ENCODE measurements around the gene SPACA4. TPM values are rescaled to one million over a fixed set of nuclear protein-coding genes. Genes with fewer than 3 reads are reported as not detected.

The SPACA4 gene
- total and polyA plus RNA-seq, 10 of the 15 experiments (the other 5 are each of a cell fraction or from before 2014, with no cell fraction given), result not detected

DNA sequence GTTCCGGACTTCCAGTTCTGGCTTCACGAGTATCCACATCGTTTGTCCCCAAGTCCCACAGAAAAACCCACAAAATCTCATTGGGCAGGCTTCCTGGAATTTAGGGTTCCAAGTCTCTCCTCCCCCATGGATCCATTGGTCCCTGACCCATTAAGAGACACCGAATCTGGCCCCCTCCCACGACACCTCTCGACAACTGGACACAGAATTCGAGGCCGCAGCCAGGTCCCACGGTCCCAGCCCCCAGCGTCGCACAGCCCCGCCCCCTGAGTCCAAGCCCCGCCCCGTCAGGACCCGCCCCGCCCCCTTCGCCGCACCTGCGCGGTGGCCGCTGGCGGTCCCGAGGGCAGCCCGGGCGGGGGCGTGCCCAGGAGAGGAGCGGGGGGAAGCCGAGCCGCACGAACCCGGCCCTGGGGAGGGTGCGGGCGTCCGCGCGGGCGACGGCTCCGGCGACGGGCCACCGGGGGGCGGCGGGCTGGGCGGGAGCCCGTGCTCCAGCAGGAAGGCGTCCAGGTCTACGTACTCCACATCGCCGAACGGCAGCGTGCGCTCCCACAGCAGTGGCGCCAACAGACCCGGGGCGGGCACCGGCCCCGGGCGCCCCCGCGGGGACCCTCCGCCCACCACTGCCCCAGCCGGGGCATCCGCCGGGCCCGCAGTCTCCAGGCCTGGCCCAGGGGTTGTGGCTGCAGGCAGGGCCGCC is 28.9 kb downstream of the SPACA4 start:
- intact Hi-C loops (cut with micrococcal nuclease; ENCODE audit: unreplicated experiment) (loop anchor here (10.0 kb wide), 1 partner anchor 329 kb away; the partner anchor contains the start of gene FTL), in situ Hi-C loops (cut with MboI) (loop anchor here (25.0 kb wide), 1 partner anchor 1252 kb away; the partner anchor contains the start of genes AKT1S1, IL4I1 and TBC1D17)
- H3K27ac ChIP-seq (ENCODE audit: control insufficient read depth, insufficient read depth), result peak overlapping the region; percentile 79
- peak overlapping the region; percentile 64 for H2AFZ ChIP-seq (ENCODE audit: control insufficient read depth, low read depth, low read length)
- peak overlapping the region; percentile 89 for H3K4me3 ChIP-seq
- ChIA-PET POLR2A (interaction anchor here (0.6 to 3.3 kb wide), 3 partner anchors 9 to 18 kb away, joined by 5 to 62 read pairs (median 8); partner anchors contain the start of genes RPL18 and SPHK2), SMC1A (ENCODE audit: uncharacterized antibody, unreplicated experiment) (interaction anchor here (2.8 kb wide), 1 partner anchor 12 kb away, joined by 22 read pairs; no protein-coding TSS in a partner anchor), CTCF (interaction anchor here (2.1 to 2.3 kb wide), 2 partner anchors 10 to 12 kb away, joined by 9 to 10 read pairs; partner anchors contain the start of gene CA11), RAD21 (ENCODE audit: unreplicated experiment) (interaction anchor here (2.7 kb wide), 1 partner anchor 11 kb away, joined by 10 read pairs; no protein-coding TSS in a partner anchor)
- no peaks in the 10 kb centered on the region for H3K9me3 ChIP-seq (replicated peaks; ENCODE audit: control insufficient read depth, insufficient read depth, low read length)
- H3K27me3 ChIP-seq (replicated peaks in 1 of 2; ENCODE audit: control insufficient read depth in 2 of 2, insufficient read depth in 2 of 2, low read length in 1 of 2), result no peaks in the 10 kb centered on the region
- H3K9ac ChIP-seq (ENCODE audit: control insufficient read depth, insufficient read depth, low read length), result peak overlapping the region; percentile 79
- H3K79me2 ChIP-seq (ENCODE audit: control insufficient read depth, insufficient read depth, low read length), result peaks cover 5% of the 10 kb centered on the region
- peak overlapping the region; percentile 92 for H3K4me2 ChIP-seq (ENCODE audit: control insufficient read depth, insufficient read depth)
- no TSS peak for BruUV-seq (replicated peaks)
- no peak for FAIRE-seq
- H4K20me1 ChIP-seq (ENCODE audit: control insufficient read depth, insufficient read depth), result no peaks in the 10 kb centered on the region
- ATAC-seq, result peak; percentile 42
- DNase-seq (ENCODE audit: low read depth, low spot score), result no peak
- H3K4me1 ChIP-seq (ENCODE audit: control insufficient read depth, insufficient read depth, low read length), result peaks cover 28% of the 10 kb centered on the region
- H3K36me3 ChIP-seq (ENCODE audit: control insufficient read depth in 2 of 2, insufficient read depth in 2 of 2, low read length in 1 of 2), result peaks cover 0 to 3% of the 10 kb centered on the region in 2 experiments; a peak in 2 of 4 replicates
- WGBS (ENCODE audit: insufficient coverage, insufficient replicate concordance, low lambda C conversion rate, missing lambda C conversion rate), result 2% methylated on average over 24 of the region's 67 CpGs
- TF ChIP-seq, protein P1, sequence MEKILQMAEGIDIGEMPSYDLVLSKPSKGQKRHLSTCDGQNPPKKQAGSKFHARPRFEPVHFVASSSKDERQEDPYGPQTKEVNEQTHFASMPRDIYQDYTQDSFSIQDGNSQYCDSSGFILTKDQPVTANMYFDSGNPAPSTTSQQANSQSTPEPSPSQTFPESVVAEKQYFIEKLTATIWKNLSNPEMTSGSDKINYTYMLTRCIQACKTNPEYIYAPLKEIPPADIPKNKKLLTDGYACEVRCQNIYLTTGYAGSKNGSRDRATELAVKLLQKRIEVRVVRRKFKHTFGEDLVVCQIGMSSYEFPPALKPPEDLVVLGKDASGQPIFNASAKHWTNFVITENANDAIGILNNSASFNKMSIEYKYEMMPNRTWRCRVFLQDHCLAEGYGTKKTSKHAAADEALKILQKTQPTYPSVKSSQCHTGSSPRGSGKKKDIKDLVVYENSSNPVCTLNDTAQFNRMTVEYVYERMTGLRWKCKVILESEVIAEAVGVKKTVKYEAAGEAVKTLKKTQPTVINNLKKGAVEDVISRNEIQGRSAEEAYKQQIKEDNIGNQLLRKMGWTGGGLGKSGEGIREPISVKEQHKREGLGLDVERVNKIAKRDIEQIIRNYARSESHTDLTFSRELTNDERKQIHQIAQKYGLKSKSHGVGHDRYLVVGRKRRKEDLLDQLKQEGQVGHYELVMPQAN (conservative IDR thresholded peaks at IDR 0.05), result peak; percentile 71
- TF ChIP-seq MTA3 (IDR thresholded peaks at IDR 0.05; ENCODE audit: borderline replicate concordance, low read length) (no peak), ZNF274 (IDR thresholded peaks at IDR 0.05; ENCODE audit: insufficient read depth, insufficient read length) (no peak), RFX5 (IDR thresholded peaks at IDR 0.05; ENCODE audit: low read depth, low read length) (no peak), SUZ12 (IDR thresholded peaks at IDR 0.05; ENCODE audit: unreplicated experiment) (no peak), CHD4 (IDR thresholded peaks at IDR 0.05) (no peak), ZNF622 (IDR thresholded peaks at IDR 0.05) (no peak), DPF2 (IDR thresholded peaks at IDR 0.05) (peak; percentile 82), EGR1 (IDR thresholded peaks at IDR 0.05; ENCODE audit: borderline replicate concordance in 1 of 2, low read depth in 2 of 2, low read length in 2 of 2) (peak in 1 of 2 experiments; percentile 90; a peak in 2 of 3 replicates), NFYA (IDR thresholded peaks at IDR 0.05; ENCODE audit: borderline replicate concordance, low read depth, low read length) (no peak), WRNIP1 (IDR thresholded peaks at IDR 0.05; ENCODE audit: borderline replicate concordance, low read depth, low read length) (no peak), TARDBP (IDR thresholded peaks at IDR 0.05; ENCODE audit: borderline replicate concordance) (no peak), IRF4 (IDR thresholded peaks at IDR 0.05; ENCODE audit: low read depth, low read length) (no peak), ZNF217 (IDR thresholded peaks at IDR 0.05) (no peak), ZNF384 (IDR thresholded peaks at IDR 0.05; ENCODE audit: borderline replicate concordance, low read depth, low read length) (no peak), EP300 (IDR thresholded peaks at IDR 0.05; ENCODE audit: borderline replicate concordance in 1 of 2, control insufficient read depth in 1 of 2, low read depth in 2 of 2, low read length in 2 of 2) (no peak), NR2C2 (IDR thresholded peaks at IDR 0.05; ENCODE audit: borderline replicate concordance, control insufficient read depth, insufficient read length, low read depth) (no peak), NFXL1 (IDR thresholded peaks at IDR 0.05; ENCODE audit: borderline replicate concordance) (peak; percentile 79; the same call in 1 of the 2 replicates), SREBF2 (IDR thresholded peaks at IDR 0.05; ENCODE audit: low read length) (no peak), MEF2A (IDR thresholded peaks at IDR 0.05; ENCODE audit: insufficient read depth, low read depth, low read length) (no peak), RB1 (IDR thresholded peaks at IDR 0.05; ENCODE audit: borderline replicate concordance) (no peak)
- TF ChIP-seq, protein P2, sequence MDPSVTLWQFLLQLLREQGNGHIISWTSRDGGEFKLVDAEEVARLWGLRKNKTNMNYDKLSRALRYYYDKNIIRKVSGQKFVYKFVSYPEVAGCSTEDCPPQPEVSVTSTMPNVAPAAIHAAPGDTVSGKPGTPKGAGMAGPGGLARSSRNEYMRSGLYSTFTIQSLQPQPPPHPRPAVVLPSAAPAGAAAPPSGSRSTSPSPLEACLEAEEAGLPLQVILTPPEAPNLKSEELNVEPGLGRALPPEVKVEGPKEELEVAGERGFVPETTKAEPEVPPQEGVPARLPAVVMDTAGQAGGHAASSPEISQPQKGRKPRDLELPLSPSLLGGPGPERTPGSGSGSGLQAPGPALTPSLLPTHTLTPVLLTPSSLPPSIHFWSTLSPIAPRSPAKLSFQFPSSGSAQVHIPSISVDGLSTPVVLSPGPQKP (IDR thresholded peaks at IDR 0.05; ENCODE audit: low read depth, low read length), result no peak

All from GM12878 (cell line).